HT-29 (cell line): Measurements from ENCODE around the gene S100A13. TPM values are rescaled to one million over a fixed set of nuclear protein-coding genes. Genes with fewer than 3 reads are reported as not detected.
"Not testable (repeated sequence)": the region's sequence is repeated elsewhere in the genome, so short reads cannot be mapped to it uniquely, and the experiment has no call there.

ENCODE experiments used
- DNase-seq: peaks from one replicate; pipeline ENCODE4 v3.0.0-alpha.2; 2015; ENCODE audit warnings: low spot score
- total RNA-seq: library from RNA; depleted of rRNA; stranded (reverse); fragments of >200 nt; shearing (Covaris generic); gene quantifications from 2 replicates; pipeline ENCODE4 v1.2.3, GENCODE V29; 2014; rRNA removed

S100A13 gene
- 78.7 and 87.3 TPM in 2 replicates for total RNA-seq

- DNase-seq, result peak; percentile 94
Observed at GRCh38 chr1:153626904-153627714, at the start of gene S100A13. Gene S100A13, minus strand, starts transcription at chr1:153627505. Its CDS starts 1,033 bp downstream, at chr1:153626472.

GRCh38 chr1:153673511-153673910, 46.2 kb upstream of the S100A13 start:
- DNase-seq, result no peak

GRCh38 chr1:153671628-153672353, 44.5 kb upstream of the S100A13 start:
- peak; percentile 34 for DNase-seq

DNA sequence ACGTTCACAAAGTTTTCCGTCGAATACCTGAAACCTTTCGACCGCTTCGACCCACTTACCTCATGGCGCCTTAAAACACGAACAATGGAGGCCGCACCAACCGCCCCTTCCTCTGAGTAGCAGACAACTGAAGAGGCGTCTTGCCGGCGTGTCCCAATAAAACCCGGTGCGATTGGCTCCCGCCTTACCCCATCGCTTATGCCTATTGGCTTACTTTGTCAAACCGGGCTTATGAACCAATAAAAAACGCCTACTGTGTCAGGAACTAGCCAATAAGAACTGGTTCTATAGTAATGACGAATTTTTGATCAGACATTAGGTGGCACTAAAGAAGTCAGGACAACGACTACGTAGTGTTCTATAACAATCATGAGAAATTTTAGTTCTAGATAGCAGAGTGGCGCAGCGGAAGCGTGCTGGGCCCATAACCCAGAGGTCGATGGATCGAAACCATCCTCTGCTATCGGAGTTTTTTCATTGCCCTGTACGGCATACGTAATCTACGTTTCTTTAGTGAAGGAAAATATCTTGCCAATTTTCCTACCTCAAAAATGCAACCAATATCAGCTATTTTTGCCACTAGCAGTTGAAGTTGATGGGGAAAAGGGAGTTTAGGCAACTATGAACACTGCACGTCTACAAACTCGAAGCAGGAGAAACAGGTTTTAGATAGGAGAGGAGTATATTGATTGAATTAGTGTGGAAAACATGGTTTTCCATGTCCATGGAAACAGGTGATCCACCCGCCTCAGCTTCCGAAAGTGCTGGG, 43.7 kb upstream of the S100A13 start, which contains the start of gene ILF2:
Gene ILF2, minus strand, starts transcription at position 135 of the 769 bp plus-strand sequence. Its CDS starts 71 bp downstream, at position 64.
- peak; percentile 99 for DNase-seq

- peak; percentile 22 for DNase-seq
Observed at GRCh38 chr1:153670257-153670858, 43.1 kb upstream of the S100A13 start.

DNA sequence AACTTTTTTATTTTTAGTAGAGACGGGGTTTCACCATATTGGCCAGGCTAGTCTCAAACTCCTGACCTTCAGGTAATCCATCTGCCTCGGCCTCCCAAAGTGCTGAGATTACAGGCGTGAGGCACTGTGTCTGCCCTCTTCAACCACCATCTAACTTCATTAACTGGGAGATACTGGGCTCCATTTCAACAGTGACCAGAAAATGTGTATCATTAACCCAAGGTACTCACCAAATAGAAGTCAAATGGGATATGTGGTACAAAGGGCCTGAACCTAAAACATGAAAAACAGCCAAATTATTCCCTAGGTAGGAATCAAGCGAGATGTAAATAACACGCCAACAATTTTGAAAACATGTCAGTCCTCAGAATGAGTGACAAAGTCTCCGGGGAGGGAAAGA, 42.3 kb upstream of the S100A13 start:
- no peak for DNase-seq

DNA sequence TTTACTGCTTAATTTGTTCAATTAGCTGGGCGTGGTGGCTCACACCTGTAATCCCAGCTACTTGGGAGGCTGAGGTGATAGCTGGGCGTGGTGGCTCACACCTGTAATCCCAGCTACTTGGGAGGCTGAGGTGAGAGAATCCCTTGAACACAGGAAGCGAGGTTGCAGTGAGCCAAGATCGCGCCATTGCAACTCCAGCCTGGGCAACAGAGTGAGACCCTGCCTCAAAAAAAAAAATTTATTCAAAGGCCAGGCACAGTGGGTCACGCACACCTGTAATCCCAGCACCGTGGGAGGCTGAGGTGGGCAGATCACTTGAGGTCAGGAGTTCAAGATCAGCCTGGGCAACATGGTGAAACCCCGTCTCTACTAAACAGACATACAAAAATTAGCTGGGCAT, 41.4 kb upstream of the S100A13 start:
- DNase-seq, result not testable (repeated sequence)

GRCh38 chr1:153667439-153667838, 40.1 kb upstream of the S100A13 start:
- DNase-seq, result no peak

DNA sequence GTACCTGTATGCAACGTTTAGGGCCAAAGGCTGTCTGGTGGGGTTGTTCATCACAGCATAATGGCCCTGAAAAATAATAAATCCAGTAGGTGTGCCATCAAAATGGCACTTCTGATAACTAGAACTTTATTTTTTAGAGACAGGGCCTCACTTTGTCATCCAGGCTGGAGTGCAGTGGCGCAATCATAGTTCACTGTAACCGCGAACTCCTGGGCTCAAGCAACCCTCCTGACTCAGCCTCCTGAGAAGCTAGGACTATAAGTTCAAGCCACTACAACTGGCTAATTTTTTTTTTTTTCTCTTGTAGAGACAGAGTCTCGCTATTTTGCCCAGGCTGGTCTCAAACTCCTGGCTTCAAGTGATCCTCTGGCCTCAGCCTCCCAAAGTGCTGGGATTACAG, 35.9 kb upstream of the S100A13 start:
- no peak for DNase-seq

DNA sequence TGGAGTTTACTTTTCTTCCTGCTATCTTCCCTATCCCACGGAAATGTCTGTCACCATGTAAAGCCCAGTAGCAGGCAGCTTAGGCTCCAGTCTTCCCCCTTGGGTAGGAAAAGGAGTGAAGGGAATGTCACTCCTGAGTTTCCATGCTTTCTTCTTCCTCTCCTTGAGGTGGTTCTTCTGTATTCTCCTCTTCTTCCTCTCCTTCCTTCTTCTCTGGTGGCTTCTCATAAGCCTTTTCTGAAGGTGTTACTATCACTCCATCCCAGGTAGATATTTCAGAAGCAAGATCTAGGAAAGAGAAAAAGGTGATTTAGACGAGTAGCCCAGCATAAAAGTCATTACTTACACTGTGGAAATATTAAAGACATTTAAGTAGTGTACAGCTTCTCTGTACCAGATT, 35.0 kb upstream of the S100A13 start:
- DNase-seq, result no peak

GRCh38 chr1:153661111-153661708, 33.9 kb upstream of the S100A13 start:
- no peak for DNase-seq

DNA sequence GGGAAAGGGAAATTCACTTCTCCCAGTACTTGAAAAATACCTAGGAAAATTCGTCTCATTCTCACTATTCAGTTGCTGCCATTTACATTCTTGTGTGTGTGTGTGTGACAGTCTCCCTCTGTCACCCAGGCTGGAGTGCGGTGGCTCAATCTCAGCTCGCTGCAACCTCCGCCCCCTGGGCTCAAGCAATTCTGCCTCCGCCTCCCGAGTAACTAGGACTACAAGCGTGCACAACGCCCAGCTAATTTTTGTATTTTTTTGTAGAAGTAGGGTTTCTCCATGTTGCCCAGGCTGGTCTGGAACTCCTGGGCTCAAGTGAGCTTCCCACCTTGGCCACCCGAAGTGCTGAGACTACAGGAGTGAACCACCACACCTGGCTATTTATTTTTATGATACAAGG, 32.4 kb upstream of the S100A13 start:
- no peak for DNase-seq

DNA sequence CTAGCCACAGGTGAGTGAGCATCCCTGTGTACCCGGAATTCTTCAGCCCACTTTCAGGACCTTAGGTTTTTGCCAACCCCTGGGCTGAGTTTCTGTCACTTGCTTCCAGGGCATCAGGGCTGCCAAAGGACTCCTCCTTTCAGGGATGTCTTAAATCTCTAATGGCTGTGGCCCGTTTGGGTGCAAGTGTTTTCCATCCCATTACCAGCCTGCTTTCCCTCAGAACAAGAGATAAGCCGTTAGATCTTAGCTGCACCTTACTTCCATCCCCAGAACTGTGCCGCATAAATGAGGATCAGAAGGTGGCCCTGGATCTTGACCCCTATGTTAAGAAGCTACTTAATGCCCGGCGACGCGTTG, 31.9 kb upstream of the S100A13 start:
- no peak for DNase-seq

DNA sequence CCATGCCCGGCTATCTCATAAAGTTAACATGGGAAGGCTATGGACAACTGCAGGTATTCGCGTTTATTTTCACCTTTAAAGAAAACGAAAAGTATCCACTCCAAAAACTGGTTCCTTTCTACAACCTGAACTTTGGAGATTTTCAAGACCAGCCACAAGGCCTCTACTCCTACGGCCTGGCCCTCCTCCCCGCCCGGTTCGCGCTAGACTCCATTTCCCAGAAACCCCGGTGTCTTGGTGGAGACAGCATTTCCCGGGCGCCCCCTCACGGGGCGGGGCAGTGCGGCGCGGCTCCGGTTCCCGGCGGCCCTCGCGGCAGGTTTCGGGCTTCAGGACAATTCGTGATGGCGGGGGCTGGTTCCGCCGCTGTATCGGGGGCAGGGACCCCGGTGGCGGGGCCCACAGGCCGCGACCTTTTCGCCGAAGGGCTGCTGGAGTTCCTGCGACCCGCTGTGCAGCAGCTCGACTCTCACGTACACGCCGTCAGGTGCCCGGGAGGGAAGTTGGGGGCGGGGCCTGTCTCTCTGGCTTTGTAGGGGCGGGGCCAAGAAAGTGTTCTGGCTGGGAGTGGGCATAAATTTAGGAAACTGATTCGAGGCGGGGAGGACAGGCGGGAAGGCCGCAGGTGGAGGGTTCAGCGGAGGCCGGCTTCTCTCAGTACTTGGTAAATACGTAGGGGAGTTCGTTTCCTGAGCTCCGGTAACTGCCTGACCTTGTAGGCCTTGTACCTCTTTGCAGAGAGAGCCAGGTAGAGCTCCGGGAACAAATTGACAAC, 31.3 kb upstream of the S100A13 start, which contains the start of gene SNAPIN:
Gene SNAPIN, plus strand, starts transcription at position 304 of the 775 bp plus-strand sequence. Its CDS starts 41 bp downstream, at position 345.
- DNase-seq, result peak; percentile 87

GRCh38 chr1:153655333-153655732, 28.0 kb upstream of the S100A13 start:
- no peak for DNase-seq

- DNase-seq, result no peak
Observed at GRCh38 chr1:153652805-153653500, 25.6 kb upstream of the S100A13 start.

GRCh38 chr1:153651771-153652170, 24.5 kb upstream of the S100A13 start:
- no peak for DNase-seq

GRCh38 chr1:153649863-153650235, 22.5 kb upstream of the S100A13 start:
- DNase-seq, result no peak

DNA sequence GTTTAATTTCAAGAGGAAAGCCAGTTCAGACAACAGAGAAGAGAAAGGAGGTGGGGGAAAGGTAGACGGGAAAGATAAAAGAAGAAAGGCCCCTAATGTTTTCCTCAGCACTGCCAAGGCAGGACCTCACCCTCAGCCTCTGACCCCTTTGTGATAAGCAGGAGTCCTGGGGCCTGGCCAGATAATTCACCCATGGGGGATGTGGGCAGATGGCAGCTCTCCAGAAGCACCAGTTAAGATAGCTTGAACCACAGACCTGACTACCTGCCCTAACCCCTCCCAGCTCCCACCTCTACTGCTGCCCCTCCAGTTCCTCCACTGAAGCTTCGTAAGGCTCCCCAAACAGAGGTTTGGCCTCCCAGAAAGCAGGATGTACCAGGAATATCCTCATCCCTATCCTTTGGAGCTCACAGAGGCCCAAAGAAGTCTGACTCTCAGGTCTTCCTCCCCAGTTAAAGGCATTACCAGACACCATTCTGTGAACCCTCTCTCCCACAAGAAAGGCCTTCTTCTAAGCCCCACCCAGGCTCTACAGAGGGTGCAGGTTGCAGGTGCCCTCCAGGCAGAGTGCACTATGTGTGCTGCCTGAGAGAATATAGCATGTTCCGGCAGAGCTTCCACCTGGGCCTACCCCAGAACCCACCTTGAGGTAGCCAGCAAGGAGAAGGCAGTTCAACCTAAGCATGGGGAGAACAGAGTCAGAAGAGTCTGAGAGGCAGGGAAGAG, 22.0 kb upstream of the S100A13 start:
- DNase-seq, result no peak
